ENCODE measurements around the gene TSC2.

TSC2 gene

DNA sequence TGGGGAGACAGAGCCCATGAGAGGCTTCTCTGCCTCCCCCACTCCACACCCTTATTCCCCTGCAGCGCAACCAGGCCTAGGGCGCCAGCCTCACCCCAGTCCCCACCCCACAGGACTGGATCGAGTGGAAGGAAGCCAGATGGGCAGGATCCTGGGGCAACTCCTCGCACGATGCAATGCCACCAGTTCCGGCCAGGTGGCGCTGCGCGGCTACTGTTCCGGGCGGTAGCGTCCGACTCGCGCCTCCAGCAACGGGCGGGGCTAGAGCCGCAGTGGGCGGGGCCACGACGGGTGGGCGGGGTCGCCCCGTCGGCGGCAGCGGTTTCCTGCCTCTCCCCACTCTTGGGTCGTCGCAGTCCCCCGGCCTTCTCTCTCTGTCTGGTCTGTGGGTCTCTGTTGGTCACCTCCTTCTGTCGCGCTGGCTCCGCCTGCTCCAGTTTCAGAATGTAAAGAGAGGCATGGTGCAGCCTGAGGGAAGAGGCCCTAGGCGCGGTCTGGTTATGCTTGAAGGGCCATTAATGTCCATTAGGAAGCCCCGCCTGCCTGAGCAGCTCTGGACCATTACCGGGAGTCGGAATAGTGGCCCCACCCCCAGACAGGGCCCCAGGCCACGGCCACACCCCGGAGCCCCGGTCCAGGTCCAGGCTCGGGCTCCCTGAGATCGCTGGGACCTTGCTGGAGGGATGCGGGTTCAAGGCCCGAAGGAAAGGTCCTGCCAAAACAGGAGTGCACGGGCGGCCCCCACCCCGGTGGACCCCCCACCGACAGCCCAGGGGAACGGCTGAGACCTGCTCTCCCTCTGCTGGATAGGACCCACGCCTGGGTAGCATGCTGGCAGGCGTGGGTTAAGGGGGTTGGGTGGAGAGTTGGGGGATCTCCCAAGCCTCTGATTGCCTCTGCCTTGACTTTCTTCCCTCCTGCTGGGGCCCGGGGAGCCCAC is 24.4 kb upstream of the TSC2 start:
- H3K27ac ChIP-seq: peak overlapping the region; percentile 74
- TF ChIP-seq, protein P1, sequence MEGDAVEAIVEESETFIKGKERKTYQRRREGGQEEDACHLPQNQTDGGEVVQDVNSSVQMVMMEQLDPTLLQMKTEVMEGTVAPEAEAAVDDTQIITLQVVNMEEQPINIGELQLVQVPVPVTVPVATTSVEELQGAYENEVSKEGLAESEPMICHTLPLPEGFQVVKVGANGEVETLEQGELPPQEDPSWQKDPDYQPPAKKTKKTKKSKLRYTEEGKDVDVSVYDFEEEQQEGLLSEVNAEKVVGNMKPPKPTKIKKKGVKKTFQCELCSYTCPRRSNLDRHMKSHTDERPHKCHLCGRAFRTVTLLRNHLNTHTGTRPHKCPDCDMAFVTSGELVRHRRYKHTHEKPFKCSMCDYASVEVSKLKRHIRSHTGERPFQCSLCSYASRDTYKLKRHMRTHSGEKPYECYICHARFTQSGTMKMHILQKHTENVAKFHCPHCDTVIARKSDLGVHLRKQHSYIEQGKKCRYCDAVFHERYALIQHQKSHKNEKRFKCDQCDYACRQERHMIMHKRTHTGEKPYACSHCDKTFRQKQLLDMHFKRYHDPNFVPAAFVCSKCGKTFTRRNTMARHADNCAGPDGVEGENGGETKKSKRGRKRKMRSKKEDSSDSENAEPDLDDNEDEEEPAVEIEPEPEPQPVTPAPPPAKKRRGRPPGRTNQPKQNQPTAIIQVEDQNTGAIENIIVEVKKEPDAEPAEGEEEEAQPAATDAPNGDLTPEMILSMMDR (conservative IDR thresholded peaks at IDR 0.05): peak; percentile 94
- TF ChIP-seq ZFX (IDR thresholded peaks at IDR 0.05): no peak

DNA sequence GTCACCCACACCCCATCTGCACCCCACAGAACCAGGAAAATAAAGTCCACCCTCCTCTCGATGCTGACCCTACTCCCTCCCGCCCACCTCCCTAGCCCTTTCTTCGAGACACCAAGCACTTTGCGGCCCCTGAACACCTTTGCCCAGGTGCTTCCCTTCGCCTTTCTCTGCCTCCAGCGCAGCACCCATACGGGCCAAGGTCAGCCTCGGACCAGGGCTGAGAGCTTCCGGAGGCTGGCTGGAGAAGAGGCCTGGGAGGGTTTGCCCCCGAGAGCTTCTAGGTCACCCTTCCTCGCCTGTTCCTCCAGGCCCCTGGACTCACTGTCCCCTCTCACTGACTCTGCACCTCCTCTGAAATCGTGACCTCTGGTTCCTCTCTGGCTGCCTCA is 23.8 kb upstream of the TSC2 start:
- peak overlapping the region; percentile 74; the same call in 1 of the 2 replicates for H3K27ac ChIP-seq

DNA sequence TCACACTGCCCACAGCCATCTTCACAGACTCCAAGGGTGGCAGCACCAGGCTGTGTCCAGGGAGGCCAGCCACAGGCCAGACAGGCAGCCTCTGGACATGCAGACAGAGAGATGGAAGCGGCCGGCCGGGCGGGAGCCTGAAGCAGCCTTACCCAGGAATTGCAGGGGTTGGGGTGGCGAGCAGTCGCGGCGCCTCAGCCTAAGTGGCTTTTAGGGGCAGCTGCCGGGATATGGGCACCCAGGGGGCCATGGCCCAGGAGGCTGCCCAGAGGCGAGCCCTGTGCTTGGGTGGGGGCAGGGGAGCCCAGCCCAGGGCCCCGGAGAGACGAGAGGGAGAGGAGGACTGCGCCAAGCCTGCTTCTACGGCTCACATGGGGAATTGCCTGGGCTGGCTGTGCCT is 22.5 kb upstream of the TSC2 start:
- TF ChIP-seq ZFX (IDR thresholded peaks at IDR 0.05): no peak
- TF ChIP-seq, protein P1 (conservative IDR thresholded peaks at IDR 0.05): no peak
- peak overlapping the region; percentile 97; the same call in 1 of the 2 replicates for H3K27ac ChIP-seq

More for the DNA sequence above, 23.8 kb upstream of the TSC2 start:
- TF ChIP-seq ZFX (IDR thresholded peaks at IDR 0.05): no peak
- TF ChIP-seq, protein P1 (conservative IDR thresholded peaks at IDR 0.05): no peak

DNA sequence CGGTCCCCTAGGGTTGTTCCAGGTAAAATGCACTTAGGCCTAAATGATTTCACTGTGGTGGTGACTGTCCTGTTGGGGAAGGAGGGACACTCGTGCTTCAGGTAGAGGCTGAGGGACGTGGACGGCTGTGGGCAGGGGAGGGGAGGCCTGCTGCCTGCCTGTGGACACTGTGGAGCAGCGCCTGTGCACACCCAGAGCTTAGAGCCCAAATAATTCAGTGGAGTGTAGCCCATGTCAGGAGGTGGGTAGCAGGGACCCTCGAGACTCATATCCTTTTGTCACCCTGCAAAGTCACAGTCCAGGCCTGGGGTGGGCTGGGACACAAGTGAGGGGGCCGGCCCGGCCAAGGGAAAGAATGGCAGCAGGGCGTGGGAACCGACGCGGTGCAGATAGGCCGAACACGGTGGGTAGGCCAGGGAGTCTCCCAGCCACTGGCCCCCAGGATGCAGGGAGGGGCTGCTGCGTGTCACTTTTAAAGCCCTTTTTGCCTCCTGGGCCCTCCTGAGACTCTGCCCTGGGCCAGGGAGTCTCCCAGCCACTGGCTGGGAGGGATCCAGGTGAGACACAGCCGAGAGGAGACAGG is 21.8 kb upstream of the TSC2 start:
- no peak for TF ChIP-seq ZFX (IDR thresholded peaks at IDR 0.05)
- TF ChIP-seq, protein P1 (conservative IDR thresholded peaks at IDR 0.05): no peak
- peak overlapping the region; percentile 97 for H3K27ac ChIP-seq

DNA sequence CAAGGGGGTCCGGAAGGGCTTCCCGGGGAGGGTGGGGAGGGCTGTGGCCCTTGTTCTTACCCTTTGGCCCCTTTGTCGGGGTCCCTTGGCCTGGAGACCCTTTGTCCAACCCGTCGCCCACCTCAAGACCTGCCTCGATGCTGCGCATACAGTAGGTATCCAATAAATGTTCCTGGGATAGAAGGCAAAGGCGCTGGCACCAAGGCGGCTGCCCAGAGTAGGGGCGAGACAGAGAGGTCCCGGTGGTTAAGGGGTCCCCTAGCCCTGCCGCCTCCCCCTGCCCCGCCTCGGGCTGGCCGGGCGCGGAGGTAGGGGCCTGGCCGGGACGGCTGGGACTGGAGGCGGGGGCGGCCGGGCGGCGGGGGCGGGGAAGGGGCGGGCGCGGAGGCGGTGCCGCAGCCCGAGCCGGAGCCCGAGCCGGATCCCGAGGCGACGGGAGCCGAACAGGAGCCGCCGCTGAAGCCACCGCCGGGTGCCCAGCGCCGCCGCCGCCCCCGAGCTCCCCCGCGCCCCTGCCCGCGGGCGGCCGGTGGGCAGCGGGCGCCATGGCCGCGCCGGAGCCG is 21.2 kb upstream of the TSC2 start, which contains the start of gene NHERF2:
NHERF2 (plus strand) TSS at position 442 of the 563 bp plus-strand sequence; CDS start at position 546, 104 bp downstream.
- TF ChIP-seq, protein P1 (conservative IDR thresholded peaks at IDR 0.05): no peak
- no peak for TF ChIP-seq ZFX (IDR thresholded peaks at IDR 0.05)
- peak within 1 kb of the TSS; percentile 97 for H3K27ac ChIP-seq

DNA sequence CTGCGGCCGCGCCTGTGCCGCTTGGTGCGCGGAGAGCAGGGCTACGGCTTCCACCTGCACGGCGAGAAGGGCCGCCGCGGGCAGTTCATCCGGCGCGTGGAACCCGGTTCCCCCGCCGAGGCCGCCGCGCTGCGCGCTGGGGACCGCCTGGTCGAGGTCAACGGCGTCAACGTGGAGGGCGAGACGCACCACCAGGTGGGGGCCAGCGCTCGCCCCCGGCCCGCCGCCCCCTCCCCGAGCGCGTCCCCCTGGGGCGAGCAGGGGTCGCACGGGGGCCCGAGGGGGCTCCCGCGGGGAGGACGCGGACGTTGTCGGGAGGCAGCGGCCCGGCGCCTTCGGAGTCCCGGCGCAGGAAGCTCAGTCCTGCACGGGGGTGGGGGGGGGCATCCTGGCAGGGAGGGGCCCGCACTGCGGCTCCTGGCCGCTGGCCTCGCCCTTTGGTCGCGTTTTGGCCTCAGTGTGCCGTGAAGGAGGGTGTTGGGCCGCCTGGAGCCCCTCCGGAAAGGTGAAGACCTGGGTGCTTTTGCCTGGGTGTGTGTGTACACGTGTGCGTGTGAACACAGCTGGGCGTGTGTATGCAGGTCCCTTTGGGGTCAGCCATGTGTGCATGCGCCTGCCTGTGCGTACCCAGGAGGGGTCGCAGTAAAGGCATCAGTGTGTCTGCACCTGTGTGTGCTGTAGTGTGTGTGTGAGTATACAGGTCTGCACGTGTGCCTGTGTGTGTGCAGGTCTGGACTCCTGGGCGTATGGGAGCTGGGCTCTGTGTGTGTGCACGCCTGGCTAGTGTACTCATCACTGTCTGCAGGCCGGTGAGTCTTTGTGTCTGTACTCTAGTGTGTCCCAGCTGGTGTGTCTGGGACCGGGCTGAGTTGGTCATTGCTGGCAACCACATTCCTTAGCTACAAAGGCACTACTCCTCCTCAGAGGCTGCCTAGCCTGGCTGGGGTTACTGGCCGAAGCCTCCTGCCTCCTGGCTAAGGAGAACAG is 20.5 kb upstream of the TSC2 start:
- TF ChIP-seq, protein P1 (conservative IDR thresholded peaks at IDR 0.05): no peak; the same call in 1 of the 2 replicates
- TF ChIP-seq ZFX (IDR thresholded peaks at IDR 0.05): no peak
- H3K27ac ChIP-seq: peak overlapping the region; percentile 97
